ENCODE results near the gene BFSP2. TPM values are rescaled to one million over a fixed set of nuclear protein-coding genes. Genes with fewer than 3 reads are reported as not detected.

The BFSP2 gene
- total RNA-seq, 4 donors from 2014 or later = 2.6 TPM; not detected in 3

DNA sequence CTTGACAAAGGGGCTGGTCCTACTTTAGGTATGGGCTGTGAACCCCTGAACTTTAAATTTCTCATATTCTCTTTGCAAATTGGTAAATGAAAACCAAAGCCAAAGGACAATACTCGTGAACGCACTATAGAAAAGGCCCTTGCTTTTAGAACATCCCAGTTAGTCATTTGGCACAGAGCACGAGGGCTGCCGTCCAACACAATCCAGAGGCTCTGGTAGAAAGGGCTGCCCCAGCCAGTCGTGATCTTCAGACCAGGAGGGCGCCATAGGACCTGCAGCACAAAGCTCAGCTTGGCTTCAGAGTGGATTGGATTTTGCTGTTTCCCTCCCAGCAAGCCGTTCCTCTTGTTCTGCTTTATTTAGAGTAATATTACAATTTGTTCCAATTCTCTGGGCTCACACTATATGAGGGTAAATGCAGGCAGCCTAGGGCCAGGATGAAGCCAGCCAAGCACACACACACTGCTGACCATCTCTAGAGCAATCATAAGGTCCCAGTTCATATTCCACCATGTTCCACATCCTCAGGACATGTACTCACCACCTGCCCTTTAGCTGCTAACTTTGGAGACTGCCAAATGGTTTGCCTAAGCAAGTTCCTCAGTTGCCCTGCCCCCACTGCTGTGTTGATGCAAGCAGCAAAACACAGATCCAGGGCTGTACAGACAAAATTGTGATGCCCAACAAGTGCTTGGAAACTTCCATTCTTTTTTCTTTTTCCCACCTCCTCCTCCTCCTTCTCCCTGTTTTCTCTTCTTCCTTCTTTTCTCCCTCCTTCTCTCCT is 6.0 kb upstream of the BFSP2 start:
- Histone ChIP-seq H3K4me3 (no peak overlapping the region), H3K9me3 (no peaks in the 10 kb centered on the region), H3K27ac (no peak overlapping the region), H3K36me3 (no peaks in the 10 kb centered on the region), H3K4me1 (no peaks in the 10 kb centered on the region), H3K27me3 (no peaks in the 10 kb centered on the region)
- DNase-seq (ENCODE audit: low spot score in 2 of 2) = no peak
- WGBS, 2 donors = 54 to 71% methylated on average over 7 of the region's 7 CpGs
- TF ChIP-seq EP300 (IDR thresholded peaks at IDR 0.05) (no peak), POLR2A (IDR thresholded peaks at IDR 0.05) (no peak)
- TF ChIP-seq, protein P1, sequence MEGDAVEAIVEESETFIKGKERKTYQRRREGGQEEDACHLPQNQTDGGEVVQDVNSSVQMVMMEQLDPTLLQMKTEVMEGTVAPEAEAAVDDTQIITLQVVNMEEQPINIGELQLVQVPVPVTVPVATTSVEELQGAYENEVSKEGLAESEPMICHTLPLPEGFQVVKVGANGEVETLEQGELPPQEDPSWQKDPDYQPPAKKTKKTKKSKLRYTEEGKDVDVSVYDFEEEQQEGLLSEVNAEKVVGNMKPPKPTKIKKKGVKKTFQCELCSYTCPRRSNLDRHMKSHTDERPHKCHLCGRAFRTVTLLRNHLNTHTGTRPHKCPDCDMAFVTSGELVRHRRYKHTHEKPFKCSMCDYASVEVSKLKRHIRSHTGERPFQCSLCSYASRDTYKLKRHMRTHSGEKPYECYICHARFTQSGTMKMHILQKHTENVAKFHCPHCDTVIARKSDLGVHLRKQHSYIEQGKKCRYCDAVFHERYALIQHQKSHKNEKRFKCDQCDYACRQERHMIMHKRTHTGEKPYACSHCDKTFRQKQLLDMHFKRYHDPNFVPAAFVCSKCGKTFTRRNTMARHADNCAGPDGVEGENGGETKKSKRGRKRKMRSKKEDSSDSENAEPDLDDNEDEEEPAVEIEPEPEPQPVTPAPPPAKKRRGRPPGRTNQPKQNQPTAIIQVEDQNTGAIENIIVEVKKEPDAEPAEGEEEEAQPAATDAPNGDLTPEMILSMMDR (IDR thresholded peaks at IDR 0.05) = no peak

DNA sequence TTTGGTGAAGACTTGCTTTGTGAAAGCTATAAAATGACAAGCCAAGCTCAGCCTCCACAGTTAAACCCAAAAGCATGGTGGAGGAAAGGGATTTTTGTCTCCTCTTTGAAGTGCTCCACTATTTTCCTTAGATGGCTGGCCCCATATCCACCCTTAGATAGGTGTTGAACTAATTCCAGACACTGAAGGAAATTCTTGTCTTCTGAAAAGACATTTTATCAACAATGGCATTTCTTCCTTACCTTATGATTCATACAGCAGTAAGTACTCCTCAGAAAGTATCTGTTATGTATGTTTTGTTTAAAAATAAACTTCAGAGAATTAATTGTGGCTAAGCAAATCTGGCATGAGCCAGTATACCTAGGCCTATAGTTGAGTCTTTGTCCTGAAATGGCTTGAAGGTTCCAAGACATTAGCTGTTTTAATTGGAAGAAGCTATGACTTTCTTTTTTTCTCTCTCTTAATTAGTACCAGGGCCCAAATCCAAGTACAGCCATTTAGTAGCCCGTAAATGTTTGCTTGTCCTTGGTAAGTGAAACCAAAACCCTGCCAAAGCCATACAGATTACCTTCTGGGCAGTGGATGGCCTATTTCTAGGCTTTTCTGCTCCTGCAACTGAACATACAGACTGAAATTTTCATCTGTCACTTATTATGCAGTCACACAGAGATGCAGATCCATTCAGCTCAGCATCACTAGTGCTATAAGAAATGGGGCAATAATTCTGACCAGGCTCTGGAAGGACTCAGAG is 5.1 kb upstream of the BFSP2 start:
- no peak for DNase-seq (ENCODE audit: low spot score in 2 of 2)
- WGBS, 2 donors = 75 to 92% methylated on average over 1 of the region's 1 CpG
- H3K27me3 ChIP-seq = no peaks in the 10 kb centered on the region
- H3K27ac ChIP-seq = no peak overlapping the region
- no peaks in the 10 kb centered on the region for H3K9me3 ChIP-seq
- H3K4me3 ChIP-seq = no peak overlapping the region
- TF ChIP-seq EP300 (IDR thresholded peaks at IDR 0.05) = no peak
- TF ChIP-seq, protein P1 (IDR thresholded peaks at IDR 0.05) = no peak
- no peak for TF ChIP-seq POLR2A (IDR thresholded peaks at IDR 0.05)
- no peaks in the 10 kb centered on the region for H3K36me3 ChIP-seq
- H3K4me1 ChIP-seq = no peaks in the 10 kb centered on the region

DNA sequence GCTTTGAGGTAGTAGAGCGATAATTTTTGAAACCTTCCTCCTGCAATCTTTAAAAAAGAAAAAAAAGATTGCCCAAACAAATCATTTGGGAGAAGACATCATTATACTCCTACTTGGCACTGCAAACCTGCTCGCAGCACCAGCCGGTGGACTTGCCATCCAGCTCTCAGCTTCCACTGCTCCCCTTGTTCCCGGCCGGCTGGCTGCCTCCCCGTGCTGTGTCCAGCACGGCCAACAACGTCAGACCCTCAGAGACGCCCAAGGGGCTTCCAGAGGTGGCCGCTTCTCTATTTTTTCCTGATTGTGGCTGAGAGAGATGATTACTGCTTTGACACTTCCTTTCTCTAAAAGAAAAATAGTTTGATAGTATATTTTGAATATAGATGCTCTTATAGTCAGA is 3.0 kb upstream of the BFSP2 start:
- no peaks in the 10 kb centered on the region for H3K9me3 ChIP-seq
- no peak for DNase-seq (ENCODE audit: low spot score in 2 of 2)
- TF ChIP-seq, protein P1 (IDR thresholded peaks at IDR 0.05) = no peak
- TF ChIP-seq POLR2A (IDR thresholded peaks at IDR 0.05) (no peak), EP300 (IDR thresholded peaks at IDR 0.05) (no peak)
- no peaks in the 10 kb centered on the region for H3K27me3 ChIP-seq
- no peaks in the 10 kb centered on the region for H3K36me3 ChIP-seq
- no peak overlapping the region for H3K27ac ChIP-seq
- 75 to 78% methylated on average over 10 of the region's 10 CpGs for WGBS, 2 donors
- H3K4me3 ChIP-seq = no peak overlapping the region
- H3K4me1 ChIP-seq = no peaks in the 10 kb centered on the region

DNA sequence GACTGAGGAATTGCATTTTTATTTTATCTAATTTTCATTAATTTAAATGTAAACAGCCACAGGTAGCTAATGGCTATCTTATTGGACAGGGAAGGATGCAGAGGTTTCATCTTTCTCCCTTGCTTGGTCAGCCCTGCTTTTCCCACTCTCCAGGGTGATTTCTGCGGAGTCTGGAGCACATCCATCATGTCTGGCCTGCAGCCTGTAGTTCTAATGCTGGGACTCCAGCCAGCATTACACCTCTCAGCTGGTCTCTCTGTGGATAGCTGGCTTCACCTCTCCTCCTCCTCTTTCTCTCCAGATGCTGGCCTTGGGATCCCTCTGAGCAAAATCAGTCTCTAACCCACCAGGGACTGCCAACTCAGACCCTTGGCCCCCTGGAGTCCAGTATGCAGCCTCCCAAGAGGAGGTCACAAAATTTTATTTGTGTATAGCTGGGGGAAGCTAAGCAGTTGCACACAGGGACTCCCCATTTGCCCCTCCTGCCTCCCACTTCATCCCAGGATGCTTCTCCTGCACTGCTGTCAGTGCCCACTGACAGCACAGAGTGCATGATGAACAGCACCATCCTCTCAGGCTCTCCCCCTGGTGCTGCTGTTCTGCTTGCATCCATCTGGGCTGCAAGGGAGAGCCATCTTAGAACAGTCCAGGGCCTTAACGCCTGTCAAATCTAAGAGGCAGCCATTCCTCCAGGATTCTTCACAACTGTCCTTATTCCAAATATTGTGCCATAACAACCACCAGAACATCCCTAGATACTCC is 1.7 kb downstream of the BFSP2 start:
- Histone ChIP-seq H3K4me1 (no peaks in the 10 kb centered on the region), H3K27ac (no peak overlapping the region), H3K36me3 (no peaks in the 10 kb centered on the region), H3K9me3 (no peaks in the 10 kb centered on the region), H3K4me3 (no peak overlapping the region), H3K27me3 (no peaks in the 10 kb centered on the region)
- no peak for DNase-seq (ENCODE audit: low spot score in 2 of 2)
- TF ChIP-seq EP300 (IDR thresholded peaks at IDR 0.05) (no peak), POLR2A (IDR thresholded peaks at IDR 0.05) (no peak)
- TF ChIP-seq, protein P1 (IDR thresholded peaks at IDR 0.05) = no peak
- 70 to 72% methylated on average over 2 of the region's 2 CpGs for WGBS, 2 donors

Measured in tibial nerve (tissue), 4 donors.